ENCODE data around the gene FLOT1.

- TF ChIP-seq POLR2A (IDR thresholded peaks at IDR 0.05) (no peak), CTCF (IDR thresholded peaks at IDR 0.05) (no peak)
Observed at GRCh38 chr6:30781395-30781742, 38.9 kb upstream of the FLOT1 start.
